Heart right ventricle (tissue), 16 donors: Measurements from ENCODE around the gene HS1BP3. TPM values are rescaled to one million over a fixed set of nuclear protein-coding genes. Genes with fewer than 3 reads are reported as not detected.

Source experiments
- ATAC-seq, 8 donors: fragments of 200-7000 bp; cut with Tn5 transposase; one replicate each; pipeline ENCODE4 v1.9.1; 2020; ENCODE audit warnings: mild to moderate bottlenecking in 8 of 8, moderate library complexity in 8 of 8, moderate number of reproducible peaks in 1 of 8
- DNase-seq, 2 donors: peaks; one replicate each; pipeline ENCODE4 v3.0.0-alpha.2; 2020
- H3K27ac ChIP-seq, 10 donors: fragments of 200-600 bp; sonication (generic) in 2 of 10; one replicate each; pipeline versions ENCODE4 v1.5.0 to v1.8.0; 2020 to 2022; ENCODE audit warnings: mild to moderate bottlenecking in 3 of 10
- H3K27me3 ChIP-seq, 7 donors: fragments of 200-600 bp; one replicate each; pipeline ENCODE4 v1.8.0; 2021 to 2022; ENCODE audit warnings: mild to moderate bottlenecking in 2 of 7
- H3K36me3 ChIP-seq, 9 donors: fragments of 200-600 bp; sonication (generic) in 1 of 9; one replicate each; pipeline versions ENCODE4 v1.5.0 to v1.8.0; 2020 to 2022; ENCODE audit warnings: mild to moderate bottlenecking in 2 of 9
- H3K4me1 ChIP-seq, 9 donors: fragments of 200-600 bp; sonication (generic) in 1 of 9; one replicate each; pipeline versions ENCODE4 v1.5.0 to v1.8.0; 2020 to 2022; ENCODE audit warnings: mild to moderate bottlenecking in 4 of 9
- H3K4me3 ChIP-seq, 10 donors: fragments of 200-600 bp; sonication (generic) in 2 of 10; one replicate each; pipeline versions ENCODE4 v1.5.0 to v1.8.0; 2020 to 2022; ENCODE audit warnings: mild to moderate bottlenecking in 7 of 10, moderate library complexity in 2 of 10
- H3K9me3 ChIP-seq, 11 donors: fragments of 200-600 bp in 10 of 11; sonication (generic) in 2 of 11; one replicate each; pipeline versions ENCODE4 v1.5.0 to v1.8.0; 2013 to 2022; ENCODE audit warnings: mild to moderate bottlenecking in 2 of 11, control low read depth in 1 of 11, moderate library complexity in 1 of 11
- CTCF ChIP-seq, 9 donors: fragments of 200-600 bp; sonication (generic) in 2 of 9; IDR thresholded peaks; one replicate each; pipeline versions ENCODE4 v1.5.0 to v1.8.0; 2021 to 2022; ENCODE audit warnings: antibody characterized with exemption in 9 of 9, mild to moderate bottlenecking in 5 of 9, moderate library complexity in 1 of 9
- WGBS, 2 donors: extraction: QIAGEN DNeasy Blood & Tissue Kit; methylation state at CpG; one replicate each; pipeline ENCODE4 v1.1.7; 2013; ENCODE audit warnings: inconsistent platforms in 1 of 2; 5-methylcytosine and 5-hydroxymethylcytosine counted together
- intact Hi-C, 10 donors: fragments of 100-400 bp; cut with DNase I; formaldehyde crosslinking; loops; one replicate each; pipeline versions ENCODE4 v1.11.1 to v1.14.2; 2022
- polyA plus RNA-seq, 2 donors: library from polyadenylated mRNA; stranded (reverse); fragments of 200-250 nt; gene quantifications; one replicate each; pipeline ENCODE4 v1.2.3, GENCODE V29; 2013
- total RNA-seq, 10 donors: library from RNA; stranded (reverse); fragmentation: NEBNext Ultra II Directional in 3 of 10; extraction: Animal tissue kit (Norgen Biotek cat#: 25700) in 3 of 10; gene quantifications; one replicate each; pipeline versions ENCODE4 v1.2.1 to v1.2.4, GENCODE V29; 2021 to 2023
- donor health status: Arrhythmogenic right ventricular cardiomyopathy.
- donor health status: ischemic (EF 13 %, LVEDD 7.1; RV severe dilation, severe dysfunction).
- donor health status: healthy with polysubstance abuse.
- donor health status: DM: no; HTN: yes; CAD: no.
- donor health status: DM: no; HTN: no; CAD: no.
- donor health status: ischemic (EF 25% LVEDD 6.9; RV normal size, moderate dysfunction).
- donor health status: ischemic (EF 25% LVEDD 5.7; RV mildly dilated, moderate dysfunction).
- donor health status: healthy.
- donor health status: DM: yes; HTN: yes; CAD: no.
- donor health status: Ischemic cardiomyopathy.
- donor health status: ischemic (EF 35%, LVEDD 5.7; RV mildly dilated, moderate dysfunction).
- donor health status: nonischemic (EF 11% LVEDD 7.7; RV severe dilation, severe dysfunction).
- donor health status: DM: yes; HTN: yes; CAD: no.
- donor health status: PGD.
- donor health status: ischemic (EF 29% LVEDD 5.4; RV normal size, mild dysfunction).
- donor health status: nonischemic (EF 23%, LVEDD 6.1; RV moderate dilation, normal function).

HS1BP3 gene
- total and polyA plus RNA-seq, 12 donors: 11.3 to 26.3 (median 16.5) TPM

- ATAC-seq: no peak
- H3K4me1 ChIP-seq: peaks cover 32 to 97% (median 85%) of the 10 kb centered on the region in 9 donors
Observed at GRCh38 chr2:20623241-20623640, 27.7 kb downstream of the HS1BP3 start.

GRCh38 chr2:20622731-20623130 is 28.2 kb downstream of the HS1BP3 start:
- Histone ChIP-seq H3K4me1 (peaks cover 37 to 100% (median 90%) of the 10 kb centered on the region in 9 donors), H3K27me3 (no peaks in the 10 kb centered on the region), H3K27ac (peak overlapping the region; percentile 5 to 98 (median 84)), H3K36me3 (peaks cover 0 to 54% (median 0%) of the 10 kb centered on the region in 9 donors), H3K4me3 (no peak overlapping the region), H3K9me3 (no peaks in the 10 kb centered on the region)
- DNase-seq (peak; percentile 79 to 86), ATAC-seq (peak; percentile 6 to 72 (median 40))
- WGBS, 2 donors: 30 to 41% methylated on average over 10 of the region's 10 CpGs
- intact Hi-C loops: no loop called here
- TF ChIP-seq CTCF (IDR thresholded peaks at IDR 0.05): no peak

More at GRCh38 chr2:20623241-20623640, 27.7 kb downstream of the HS1BP3 start:
- Histone ChIP-seq H3K36me3 (peaks cover 0 to 54% (median 0%) of the 10 kb centered on the region in 9 donors), H3K27me3 (no peaks in the 10 kb centered on the region), H3K9me3 (no peaks in the 10 kb centered on the region), H3K27ac (peak overlapping the region; percentile 5 to 98 (median 84)), H3K4me3 (no peak overlapping the region)
- no peak for TF ChIP-seq CTCF (IDR thresholded peaks at IDR 0.05)
- WGBS, 2 donors: 41 to 42% methylated on average over 10 of the region's 10 CpGs
- intact Hi-C loops: no loop called here
- no peak for DNase-seq

GRCh38 chr2:20622296-20622686 is 28.6 kb downstream of the HS1BP3 start:
- TF ChIP-seq CTCF (IDR thresholded peaks at IDR 0.05): no peak
- peaks cover 0 to 54% (median 0%) of the 10 kb centered on the region in 9 donors for H3K36me3 ChIP-seq
- peak overlapping the region in 8 of 10 donors; percentile 5 to 98 (median 91) for H3K27ac ChIP-seq
- intact Hi-C loops: no loop called here
- H3K4me3 ChIP-seq: no peak overlapping the region
- no peak for ATAC-seq
- no peaks in the 10 kb centered on the region for H3K27me3 ChIP-seq
- no peaks in the 10 kb centered on the region for H3K9me3 ChIP-seq
- DNase-seq: no peak
- H3K4me1 ChIP-seq: peaks cover 40 to 100% (median 92%) of the 10 kb centered on the region in 9 donors
- WGBS, 2 donors: 88 to 89% methylated on average over 11 of the region's 11 CpGs

GRCh38 chr2:20621366-20622295 is 29.3 kb downstream of the HS1BP3 start:
- DNase-seq (no peak), ATAC-seq (no peak)
- intact Hi-C loops: no loop called here
- Histone ChIP-seq H3K4me1 (peaks cover 42 to 100% (median 92%) of the 10 kb centered on the region in 9 donors), H3K9me3 (no peaks in the 10 kb centered on the region), H3K27me3 (no peaks in the 10 kb centered on the region), H3K36me3 (peaks cover 0 to 54% (median 0%) of the 10 kb centered on the region in 9 donors), H3K4me3 (no peak overlapping the region), H3K27ac (peak overlapping the region in 9 of 10 donors; percentile 5 to 98 (median 96))
- 81 to 85% methylated on average over 12 of the region's 12 CpGs for WGBS, 2 donors
- TF ChIP-seq CTCF (IDR thresholded peaks at IDR 0.05): no peak
